ENCODE results near the gene PDXK. TPM values are rescaled to one million over a fixed set of nuclear protein-coding genes. Genes with fewer than 3 reads are reported as not detected.

The PDXK gene
- total and polyA plus RNA-seq, 9 of the 15 experiments (the other 6 are each of a cell fraction or from before 2014, with no cell fraction given): 5.6 to 162 (median 76.5) TPM

DNA sequence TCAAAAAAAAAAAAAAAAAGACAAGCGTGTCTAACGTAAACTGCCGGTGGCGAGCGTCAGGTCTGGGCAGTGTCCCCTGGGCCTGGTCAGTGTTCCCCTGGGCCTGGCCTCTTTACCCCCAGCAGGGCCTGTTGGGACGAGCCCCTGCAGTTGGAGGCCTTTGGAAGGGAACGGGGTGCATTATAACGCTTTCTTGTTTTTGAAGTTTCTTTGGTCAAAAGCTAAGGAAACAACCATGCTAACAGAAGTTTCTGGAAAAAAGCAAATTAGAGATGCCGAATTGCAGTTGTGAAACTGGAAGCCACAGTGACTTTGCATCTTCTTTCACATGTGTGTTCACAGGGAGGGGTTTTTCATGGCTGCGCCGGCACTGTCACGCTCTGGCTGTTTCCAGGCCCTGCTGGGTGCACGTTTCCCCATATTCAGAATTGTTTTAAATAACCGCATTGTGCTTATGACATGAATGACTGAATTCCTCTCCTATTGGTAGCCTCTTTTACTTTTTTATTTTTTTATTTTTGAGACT is 86.4 kb downstream of the PDXK start:
- Histone ChIP-seq H3K36me3 (ENCODE audit: control insufficient read depth, insufficient read depth, low read length) (peaks cover 66% of the 10 kb centered on the region; the same call in 2 of the 3 replicates), H3K9me3 (replicated peaks; ENCODE audit: control insufficient read depth, insufficient read depth, low read depth, low read length) (no peaks in the 10 kb centered on the region), H3K27ac (ENCODE audit: extremely low read depth, low read depth, low read length) (peak overlapping the region; percentile 27; the same call in 2 of the 3 replicates), H3K79me2 (ENCODE audit: control insufficient read depth, insufficient read depth, low read length) (no peaks in the 10 kb centered on the region), H3K4me2 (ENCODE audit: insufficient read depth, low read length) (no peak overlapping the region), H3K4me3 (no peak overlapping the region), H2AFZ (ENCODE audit: low read depth, low read length) (no peak overlapping the region), H3K4me1 (replicated peaks in 1 of 2; ENCODE audit: control insufficient read depth in 2 of 2, insufficient read depth in 2 of 2, low read length in 2 of 2) (peaks cover 10 to 78% of the 10 kb centered on the region in 2 experiments; a peak in 4 of 5 replicates), H4K20me1 (replicated peaks; ENCODE audit: control insufficient read depth, insufficient read depth, low read length) (peaks cover 5% of the 10 kb centered on the region; the same call in 1 of the 2 replicates), H3K27me3 (ENCODE audit: control insufficient read depth in 2 of 2, insufficient read depth in 2 of 2, low read length in 2 of 2) (no peaks in the 10 kb centered on the region), H3K9me1 (ENCODE audit: control insufficient read depth, insufficient read depth, low read length) (peaks cover 4% of the 10 kb centered on the region), H3K9ac (ENCODE audit: insufficient read depth in 1 of 2, low read depth in 2 of 2, low read length in 2 of 2) (peak overlapping the region; percentile 4 to 84; a peak in 1 of 4 replicates)
- BruUV-seq (replicated peaks): no TSS peak
- ATAC-seq: peak; percentile 58
- peak in 1 of 4 experiments; percentile 61 for DNase-seq (ENCODE audit: extremely low read depth in 1 of 4, low spot score in 3 of 4)
- ChIA-PET CTCF (ENCODE audit: low intra/inter-chr PET ratio) (no interaction called here), POLR2A (interaction anchor here (0.5 to 1.6 kb wide), 3 partner anchors 11 to 175 kb away, joined by 3 to 5 read pairs (median 4); no protein-coding TSS in a partner anchor)
- WGBS (ENCODE audit: insufficient coverage, low coverage, missing lambda C conversion rate): 68% methylated on average over 14 of the region's 14 CpGs
- peak; percentile 94 for FAIRE-seq
- intact Hi-C loops (cut with micrococcal nuclease) (no loop called here), in situ Hi-C loops (cut with MboI) (no loop called here)
- TF ChIP-seq, protein P1, sequence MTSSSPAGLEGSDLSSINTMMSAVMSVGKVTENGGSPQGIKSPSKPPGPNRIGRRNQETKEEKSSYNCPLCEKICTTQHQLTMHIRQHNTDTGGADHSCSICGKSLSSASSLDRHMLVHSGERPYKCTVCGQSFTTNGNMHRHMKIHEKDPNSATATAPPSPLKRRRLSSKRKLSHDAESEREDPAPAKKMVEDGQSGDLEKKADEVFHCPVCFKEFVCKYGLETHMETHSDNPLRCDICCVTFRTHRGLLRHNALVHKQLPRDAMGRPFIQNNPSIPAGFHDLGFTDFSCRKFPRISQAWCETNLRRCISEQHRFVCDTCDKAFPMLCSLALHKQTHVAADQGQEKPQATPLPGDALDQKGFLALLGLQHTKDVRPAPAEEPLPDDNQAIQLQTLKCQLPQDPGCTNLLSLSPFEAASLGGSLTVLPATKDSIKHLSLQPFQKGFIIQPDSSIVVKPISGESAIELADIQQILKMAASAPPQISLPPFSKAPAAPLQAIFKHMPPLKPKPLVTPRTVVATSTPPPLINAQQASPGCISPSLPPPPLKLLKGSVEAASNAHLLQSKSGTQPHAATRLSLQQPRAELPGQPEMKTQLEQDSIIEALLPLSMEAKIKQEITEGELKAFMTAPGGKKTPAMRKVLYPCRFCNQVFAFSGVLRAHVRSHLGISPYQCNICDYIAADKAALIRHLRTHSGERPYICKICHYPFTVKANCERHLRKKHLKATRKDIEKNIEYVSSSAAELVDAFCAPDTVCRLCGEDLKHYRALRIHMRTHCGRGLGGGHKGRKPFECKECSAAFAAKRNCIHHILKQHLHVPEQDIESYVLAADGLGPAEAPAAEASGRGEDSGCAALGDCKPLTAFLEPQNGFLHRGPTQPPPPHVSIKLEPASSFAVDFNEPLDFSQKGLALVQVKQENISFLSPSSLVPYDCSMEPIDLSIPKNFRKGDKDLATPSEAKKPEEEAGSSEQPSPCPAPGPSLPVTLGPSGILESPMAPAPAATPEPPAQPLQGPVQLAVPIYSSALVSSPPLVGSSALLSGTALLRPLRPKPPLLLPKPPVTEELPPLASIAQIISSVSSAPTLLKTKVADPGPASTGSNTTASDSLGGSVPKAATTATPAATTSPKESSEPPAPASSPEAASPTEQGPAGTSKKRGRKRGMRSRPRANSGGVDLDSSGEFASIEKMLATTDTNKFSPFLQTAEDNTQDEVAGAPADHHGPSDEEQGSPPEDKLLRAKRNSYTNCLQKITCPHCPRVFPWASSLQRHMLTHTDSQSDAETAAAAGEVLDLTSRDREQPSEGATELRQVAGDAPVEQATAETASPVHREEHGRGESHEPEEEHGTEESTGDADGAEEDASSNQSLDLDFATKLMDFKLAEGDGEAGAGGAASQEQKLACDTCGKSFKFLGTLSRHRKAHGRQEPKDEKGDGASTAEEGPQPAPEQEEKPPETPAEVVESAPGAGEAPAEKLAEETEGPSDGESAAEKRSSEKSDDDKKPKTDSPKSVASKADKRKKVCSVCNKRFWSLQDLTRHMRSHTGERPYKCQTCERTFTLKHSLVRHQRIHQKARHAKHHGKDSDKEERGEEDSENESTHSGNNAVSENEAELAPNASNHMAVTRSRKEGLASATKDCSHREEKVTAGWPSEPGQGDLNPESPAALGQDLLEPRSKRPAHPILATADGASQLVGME (CRISPR knock-in tag; IDR thresholded peaks at IDR 0.05): no peak
- TF ChIP-seq SRSF9 (IDR thresholded peaks at IDR 0.05; ENCODE audit: borderline replicate concordance, low read depth, low read length) (no peak), MAFF (IDR thresholded peaks at IDR 0.05; ENCODE audit: low read length) (peak; percentile 59; the same call in 1 of the 2 replicates), ZFPM2 (CRISPR knock-in tag; IDR thresholded peaks at IDR 0.05) (no peak), MAFK (IDR thresholded peaks at IDR 0.05; ENCODE audit: low read length) (peak; percentile 55), SMARCA4 (IDR thresholded peaks at IDR 0.05) (0 out of 2 replicates have a peak, but pooled peaks have one; percentile 17), ZNF830 (CRISPR knock-in tag; IDR thresholded peaks at IDR 0.05) (no peak), DPF2 (IDR thresholded peaks at IDR 0.05) (peak; percentile 35), MIER1 (IDR thresholded peaks at IDR 0.05; ENCODE audit: low read depth) (no peak), YY1 (IDR thresholded peaks at IDR 0.05; ENCODE audit: borderline replicate concordance in 1 of 3, control insufficient read depth in 1 of 3, extremely low read depth in 1 of 3, insufficient read depth in 3 of 3, insufficient read length in 1 of 3, insufficient replicate concordance in 2 of 3, low read depth in 1 of 3, low read length in 2 of 3) (peak in 1 of 3 experiments; percentile 49)
- TF ChIP-seq, protein P2, sequence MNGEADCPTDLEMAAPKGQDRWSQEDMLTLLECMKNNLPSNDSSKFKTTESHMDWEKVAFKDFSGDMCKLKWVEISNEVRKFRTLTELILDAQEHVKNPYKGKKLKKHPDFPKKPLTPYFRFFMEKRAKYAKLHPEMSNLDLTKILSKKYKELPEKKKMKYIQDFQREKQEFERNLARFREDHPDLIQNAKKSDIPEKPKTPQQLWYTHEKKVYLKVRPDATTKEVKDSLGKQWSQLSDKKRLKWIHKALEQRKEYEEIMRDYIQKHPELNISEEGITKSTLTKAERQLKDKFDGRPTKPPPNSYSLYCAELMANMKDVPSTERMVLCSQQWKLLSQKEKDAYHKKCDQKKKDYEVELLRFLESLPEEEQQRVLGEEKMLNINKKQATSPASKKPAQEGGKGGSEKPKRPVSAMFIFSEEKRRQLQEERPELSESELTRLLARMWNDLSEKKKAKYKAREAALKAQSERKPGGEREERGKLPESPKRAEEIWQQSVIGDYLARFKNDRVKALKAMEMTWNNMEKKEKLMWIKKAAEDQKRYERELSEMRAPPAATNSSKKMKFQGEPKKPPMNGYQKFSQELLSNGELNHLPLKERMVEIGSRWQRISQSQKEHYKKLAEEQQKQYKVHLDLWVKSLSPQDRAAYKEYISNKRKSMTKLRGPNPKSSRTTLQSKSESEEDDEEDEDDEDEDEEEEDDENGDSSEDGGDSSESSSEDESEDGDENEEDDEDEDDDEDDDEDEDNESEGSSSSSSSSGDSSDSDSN (IDR thresholded peaks at IDR 0.05; ENCODE audit: borderline replicate concordance in 1 of 2, low read depth in 2 of 2, low read length in 2 of 2): no peak
- TF ChIP-seq, protein P3, sequence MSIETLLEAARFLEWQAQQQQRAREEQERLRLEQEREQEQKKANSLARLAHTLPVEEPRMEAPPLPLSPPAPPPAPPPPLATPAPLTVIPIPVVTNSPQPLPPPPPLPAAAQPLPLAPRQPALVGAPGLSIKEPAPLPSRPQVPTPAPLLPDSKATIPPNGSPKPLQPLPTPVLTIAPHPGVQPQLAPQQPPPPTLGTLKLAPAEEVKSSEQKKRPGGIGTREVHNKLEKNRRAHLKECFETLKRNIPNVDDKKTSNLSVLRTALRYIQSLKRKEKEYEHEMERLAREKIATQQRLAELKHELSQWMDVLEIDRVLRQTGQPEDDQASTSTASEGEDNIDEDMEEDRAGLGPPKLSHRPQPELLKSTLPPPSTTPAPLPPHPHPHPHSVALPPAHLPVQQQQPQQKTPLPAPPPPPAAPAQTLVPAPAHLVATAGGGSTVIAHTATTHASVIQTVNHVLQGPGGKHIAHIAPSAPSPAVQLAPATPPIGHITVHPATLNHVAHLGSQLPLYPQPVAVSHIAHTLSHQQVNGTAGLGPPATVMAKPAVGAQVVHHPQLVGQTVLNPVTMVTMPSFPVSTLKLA (conservative IDR thresholded peaks at IDR 0.05): peak in 1 of 2 experiments; percentile 41; a peak in 2 of 4 replicates

Measured in K562 (cell line).